Brain microvascular endothelial cell (primary cell): ENCODE measurements around the gene PKN3.
"Not testable (repeated sequence)": the region's sequence is repeated elsewhere in the genome, so short reads cannot be mapped to it uniquely, and the experiment has no call there.

Experiments
- DNase-seq: peaks from one replicate; pipeline ENCODE4 v3.0.0-alpha.2; 2020
- H3K27ac ChIP-seq: fragments of 250-450 bp; sonication (Bioruptor Pico); 2 replicates; pipeline ENCODE4 v1.5.1; 2020; ENCODE audit warnings: mild to moderate bottlenecking, moderate library complexity
- H3K27me3 ChIP-seq: fragments of 250-450 bp; sonication (Bioruptor Pico); replicated peaks from 2 replicates; pipeline ENCODE4 v1.5.1; 2020; ENCODE audit warnings: mild to moderate bottlenecking
- H3K36me3 ChIP-seq: fragments of 250-450 bp; sonication (Bioruptor Pico); replicated peaks from 2 replicates; pipeline ENCODE4 v1.5.1; 2020; ENCODE audit warnings: mild to moderate bottlenecking
- H3K4me3 ChIP-seq: 2 replicates; pipeline ENCODE4 v1.5.1; 2011; ENCODE audit warnings: low read depth, mild to moderate bottlenecking, control low read depth, low read length, moderate library complexity
- in situ Hi-C: cut with HindIII; loops from 2 replicates; pipeline ENCODE4 v1.10.0; 2017; ENCODE audit warnings: low sequenced_read_pairs, low pct_ligation_motif_present
- TF ChIP-seq, protein P1 (sequence below): IDR thresholded peaks from 2 replicates; pipeline ENCODE4 v1.5.1; 2011; ENCODE audit warnings: low read depth, mild to moderate bottlenecking, moderate library complexity, low read length, control low read depth, inconsistent platforms; ENCODE audit errors: missing control alignments

PKN3 gene

DNA sequence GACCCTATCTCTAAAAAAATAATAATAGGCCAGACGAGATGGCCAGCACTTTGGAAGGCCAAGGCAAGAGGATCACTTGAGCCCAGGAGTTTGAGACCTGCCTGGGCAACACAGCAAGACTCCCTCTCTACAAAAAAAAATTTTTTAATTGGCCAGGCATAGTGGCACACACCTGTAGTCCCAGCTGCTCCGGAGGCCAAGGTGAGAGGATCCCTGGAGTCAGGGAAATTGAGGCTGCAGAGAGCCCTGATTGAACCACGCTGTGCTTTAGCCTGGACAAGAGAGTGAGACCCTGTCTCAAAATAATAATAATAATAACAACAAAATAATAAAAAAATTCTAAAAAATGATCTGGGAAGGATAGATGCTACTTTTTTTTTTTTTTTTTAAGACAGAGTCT is 44.5 kb upstream of the PKN3 start:
- no peaks in the 10 kb centered on the region for H3K36me3 ChIP-seq
- no peaks in the 10 kb centered on the region for H3K27me3 ChIP-seq
- H3K27ac ChIP-seq = no peak overlapping the region
- TF ChIP-seq, protein P1, sequence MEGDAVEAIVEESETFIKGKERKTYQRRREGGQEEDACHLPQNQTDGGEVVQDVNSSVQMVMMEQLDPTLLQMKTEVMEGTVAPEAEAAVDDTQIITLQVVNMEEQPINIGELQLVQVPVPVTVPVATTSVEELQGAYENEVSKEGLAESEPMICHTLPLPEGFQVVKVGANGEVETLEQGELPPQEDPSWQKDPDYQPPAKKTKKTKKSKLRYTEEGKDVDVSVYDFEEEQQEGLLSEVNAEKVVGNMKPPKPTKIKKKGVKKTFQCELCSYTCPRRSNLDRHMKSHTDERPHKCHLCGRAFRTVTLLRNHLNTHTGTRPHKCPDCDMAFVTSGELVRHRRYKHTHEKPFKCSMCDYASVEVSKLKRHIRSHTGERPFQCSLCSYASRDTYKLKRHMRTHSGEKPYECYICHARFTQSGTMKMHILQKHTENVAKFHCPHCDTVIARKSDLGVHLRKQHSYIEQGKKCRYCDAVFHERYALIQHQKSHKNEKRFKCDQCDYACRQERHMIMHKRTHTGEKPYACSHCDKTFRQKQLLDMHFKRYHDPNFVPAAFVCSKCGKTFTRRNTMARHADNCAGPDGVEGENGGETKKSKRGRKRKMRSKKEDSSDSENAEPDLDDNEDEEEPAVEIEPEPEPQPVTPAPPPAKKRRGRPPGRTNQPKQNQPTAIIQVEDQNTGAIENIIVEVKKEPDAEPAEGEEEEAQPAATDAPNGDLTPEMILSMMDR = no peak
- H3K4me3 ChIP-seq = no peak overlapping the region
- in situ Hi-C loops = no loop called here
- no peak for DNase-seq

DNA sequence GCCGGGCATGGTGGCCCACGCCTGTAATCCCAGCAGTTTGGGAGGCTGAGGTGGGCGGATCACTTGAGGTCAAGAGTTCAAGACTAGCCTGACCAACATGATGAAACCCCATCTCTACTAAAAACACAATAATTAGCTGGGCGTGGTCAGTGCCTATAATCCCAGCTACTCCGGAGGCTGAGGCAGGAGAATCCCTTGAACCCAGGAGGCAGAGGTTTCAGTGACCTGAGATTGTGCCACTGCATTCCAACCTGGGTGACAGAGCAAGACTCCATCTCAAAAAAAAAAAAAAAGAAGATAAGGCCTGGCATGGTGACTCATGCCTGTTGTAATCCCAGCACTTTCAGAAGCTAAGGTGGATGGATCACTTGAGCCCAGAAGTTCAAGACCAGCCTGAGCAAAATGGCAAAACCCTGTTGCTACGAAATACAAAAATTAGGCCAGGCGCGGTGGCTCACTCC is 35.8 kb upstream of the PKN3 start:
- H3K4me3 ChIP-seq, in situ Hi-C loops, H3K27me3 ChIP-seq, H3K36me3 ChIP-seq, H3K27ac ChIP-seq, DNase-seq: not testable (repeated sequence)

DNA sequence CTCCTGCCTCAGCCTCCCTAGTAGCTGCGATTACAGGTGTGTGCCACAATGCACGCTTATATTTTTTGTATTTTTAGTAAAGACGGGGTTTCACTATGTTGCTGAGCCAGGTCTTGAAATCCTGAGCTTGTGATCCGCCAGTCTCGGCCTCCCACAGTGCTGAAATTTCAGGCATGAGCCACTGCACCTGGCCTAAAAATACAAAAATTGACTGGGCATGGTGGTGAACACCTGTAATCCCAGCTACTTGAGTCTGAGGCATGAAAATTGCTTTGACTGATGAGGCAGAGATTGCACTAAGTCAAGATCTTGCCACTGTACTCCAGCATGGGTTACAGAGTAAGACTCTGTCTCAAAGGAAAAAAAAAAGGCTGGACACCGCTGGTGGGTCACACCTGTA is 32.5 kb upstream of the PKN3 start:
- H3K27ac ChIP-seq = no peak overlapping the region
- no peak for DNase-seq
- TF ChIP-seq, protein P1 = no peak
- H3K36me3 ChIP-seq = no peaks in the 10 kb centered on the region
- H3K4me3 ChIP-seq = no peak overlapping the region
- in situ Hi-C loops = no loop called here
- H3K27me3 ChIP-seq = no peaks in the 10 kb centered on the region

DNA sequence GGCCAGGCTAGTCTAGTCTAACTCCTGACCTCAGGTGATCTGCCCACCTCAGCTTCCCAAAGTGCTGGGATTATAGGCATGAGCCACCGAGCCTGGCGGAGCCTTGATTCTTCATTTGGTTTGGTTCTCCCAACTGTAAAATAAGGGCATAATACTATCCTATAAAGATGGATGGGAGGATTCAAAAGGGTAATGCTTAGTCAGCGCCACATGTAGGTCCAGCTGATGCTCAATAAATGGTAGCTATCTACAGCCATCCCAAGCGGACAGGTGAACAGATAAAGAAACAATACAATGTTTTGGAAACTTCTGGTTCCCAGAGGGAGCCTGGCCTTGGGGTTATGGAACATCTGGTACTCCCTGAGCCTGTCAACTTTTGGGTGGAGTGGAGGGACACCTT is 26.9 kb upstream of the PKN3 start:
- H3K27me3 ChIP-seq = no peaks in the 10 kb centered on the region
- no peak overlapping the region for H3K27ac ChIP-seq
- DNase-seq = no peak
- TF ChIP-seq, protein P1 = no peak
- no peaks in the 10 kb centered on the region for H3K36me3 ChIP-seq
- in situ Hi-C loops = no loop called here
- no peak overlapping the region for H3K4me3 ChIP-seq

DNA sequence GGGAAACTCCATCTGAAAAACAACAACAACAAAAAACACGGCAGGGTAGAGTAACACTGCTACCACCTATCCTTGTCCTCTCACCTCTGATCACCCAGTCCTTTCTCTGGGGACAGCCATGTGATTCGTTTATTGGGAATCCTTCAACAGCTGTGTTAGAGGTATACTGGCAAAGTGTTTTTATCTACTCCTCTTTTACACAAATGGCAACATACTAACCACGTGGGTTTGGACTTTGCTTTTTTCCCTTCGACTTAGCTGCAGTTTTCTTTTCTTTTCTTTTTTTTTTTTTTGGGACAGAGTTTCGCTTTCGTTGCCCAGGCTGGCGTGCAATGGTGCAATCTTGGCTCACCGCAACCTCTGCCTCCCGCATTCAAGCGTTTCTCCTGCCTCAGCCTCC is 24.5 kb upstream of the PKN3 start:
- in situ Hi-C loops = no loop called here
- no peak overlapping the region for H3K4me3 ChIP-seq
- DNase-seq = no peak
- no peak overlapping the region for H3K27ac ChIP-seq
- no peaks in the 10 kb centered on the region for H3K27me3 ChIP-seq
- TF ChIP-seq, protein P1 = no peak
- H3K36me3 ChIP-seq = no peaks in the 10 kb centered on the region

DNA sequence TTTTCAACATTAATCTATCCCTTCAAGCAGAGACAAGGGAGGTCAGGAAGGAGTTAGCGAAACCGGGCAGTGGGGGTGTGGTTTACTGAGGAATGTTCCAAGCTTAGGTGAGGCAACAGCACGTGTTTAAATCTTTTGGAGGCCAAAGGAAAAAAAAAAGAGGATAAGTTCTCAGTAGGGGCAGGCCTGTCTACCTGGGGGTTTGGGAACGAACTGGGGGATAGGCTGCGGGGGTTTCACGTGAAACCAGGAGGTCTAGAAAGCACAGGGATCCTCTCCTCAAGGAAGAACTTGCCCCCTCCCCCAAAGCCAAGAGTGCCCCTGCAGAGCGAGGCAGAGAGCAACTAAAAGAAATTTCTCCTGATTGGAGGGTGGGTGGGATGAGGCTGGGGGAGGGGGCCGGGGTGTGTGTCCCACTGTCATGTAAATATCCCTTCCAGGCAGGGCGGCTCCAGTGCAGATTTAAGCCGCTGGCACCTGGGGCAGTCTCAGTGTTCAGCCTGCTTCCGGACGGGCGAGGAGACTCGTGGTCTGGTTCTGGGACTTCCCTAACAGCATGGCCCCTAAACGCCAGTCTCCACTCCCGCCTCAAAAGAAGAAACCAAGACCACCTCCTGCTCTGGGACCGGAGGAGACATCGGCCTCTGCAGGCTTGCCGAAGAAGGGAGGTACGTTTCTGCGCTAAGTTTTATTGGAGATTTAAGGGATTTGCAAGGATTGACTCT is 18.8 kb upstream of the PKN3 start:
- DNase-seq = no peak
- no peaks in the 10 kb centered on the region for H3K36me3 ChIP-seq
- H3K27me3 ChIP-seq = no peaks in the 10 kb centered on the region
- peak overlapping the region; percentile 53 for H3K27ac ChIP-seq
- in situ Hi-C loops = no loop called here
- H3K4me3 ChIP-seq = peak overlapping the region; percentile 82
- TF ChIP-seq, protein P1 = no peak
